Activated CD8-positive, alpha-beta T cell treated with anti-CD3 and anti-CD28 coated beads for 36 hours (primary cell): ENCODE measurements around the gene SPINDOC. TPM values are rescaled to one million over a fixed set of nuclear protein-coding genes. Genes with fewer than 3 reads are reported as not detected.

Experiments
- ATAC-seq: fragments of 200-7000 bp; cut with Tn5 transposase; one replicate; pipeline ENCODE4 v1.10.0; 2021; ENCODE audit warnings: mild to moderate bottlenecking, moderate library complexity
- CTCF ChIA-PET: fragments of 350-600 bp; sonication (Branson Sonifier 250); formaldehyde crosslinking; loops from one replicate; lab custom pipeline; 2021; ENCODE audit warnings: antibody characterized with exemption; lab: Charles Lee
- POLR2A ChIA-PET: fragments of 350-600 bp; sonication (Branson Sonifier 250); formaldehyde crosslinking; loops from one replicate; lab custom pipeline; 2021; ENCODE audit warnings: antibody characterized with exemption; lab: Charles Lee
- DNase-seq: peaks from one replicate; pipeline ENCODE4 v3.0.0-alpha.2; 2020
- H3K27ac Mint-ChIP-seq: one replicate; pipeline ENCODE4 v1.8.0; 2021; ENCODE audit warnings: mild to moderate bottlenecking, mixed read lengths
- H3K27me3 Mint-ChIP-seq: one replicate; pipeline ENCODE4 v1.8.0; 2021; ENCODE audit warnings: mixed read lengths
- H3K36me3 Mint-ChIP-seq: one replicate; pipeline ENCODE4 v1.8.0; 2021; ENCODE audit warnings: low read depth, mixed read lengths
- H3K4me1 Mint-ChIP-seq: one replicate; pipeline ENCODE4 v1.8.0; 2021; ENCODE audit warnings: low read depth, mixed read lengths
- H3K4me3 Mint-ChIP-seq: one replicate; pipeline ENCODE4 v1.8.0; 2021; ENCODE audit warnings: mild to moderate bottlenecking, moderate library complexity, mixed read lengths
- H3K9me3 Mint-ChIP-seq: one replicate; pipeline ENCODE4 v1.8.0; 2021; ENCODE audit warnings: mixed read lengths
- intact Hi-C: fragments of 100-400 bp; cut with micrococcal nuclease; formaldehyde crosslinking; loops from one replicate; pipeline ENCODE4 v1.10.0; 2022
- total RNA-seq, 2 experiments: library from RNA; stranded (reverse); gene quantifications; one replicate each; pipeline ENCODE4 v1.2.3, GENCODE V29; 2021
- TF ChIP-seq, protein P1 (sequence below): fragments of 200-600 bp; IDR thresholded peaks from one replicate; pipeline ENCODE4 v1.8.0; 2022; ENCODE audit warnings: antibody characterized with exemption, mild to moderate bottlenecking

Gene SPINDOC
- total RNA-seq, 2 experiments from 2014 or later, result 28.4 to 29.0 TPM

GRCh38 chr11:63775191-63775590 lies 38.1 kb upstream of the SPINDOC start:
- Mint-ChIP-seq H3K4me1 (no peaks in the 10 kb centered on the region), H3K27me3 (peaks cover 9% of the 10 kb centered on the region), H3K27ac (no peak overlapping the region), H3K36me3 (no peaks in the 10 kb centered on the region), H3K9me3 (no peaks in the 10 kb centered on the region), H3K4me3 (no peak overlapping the region)
- TF ChIP-seq, protein P1, sequence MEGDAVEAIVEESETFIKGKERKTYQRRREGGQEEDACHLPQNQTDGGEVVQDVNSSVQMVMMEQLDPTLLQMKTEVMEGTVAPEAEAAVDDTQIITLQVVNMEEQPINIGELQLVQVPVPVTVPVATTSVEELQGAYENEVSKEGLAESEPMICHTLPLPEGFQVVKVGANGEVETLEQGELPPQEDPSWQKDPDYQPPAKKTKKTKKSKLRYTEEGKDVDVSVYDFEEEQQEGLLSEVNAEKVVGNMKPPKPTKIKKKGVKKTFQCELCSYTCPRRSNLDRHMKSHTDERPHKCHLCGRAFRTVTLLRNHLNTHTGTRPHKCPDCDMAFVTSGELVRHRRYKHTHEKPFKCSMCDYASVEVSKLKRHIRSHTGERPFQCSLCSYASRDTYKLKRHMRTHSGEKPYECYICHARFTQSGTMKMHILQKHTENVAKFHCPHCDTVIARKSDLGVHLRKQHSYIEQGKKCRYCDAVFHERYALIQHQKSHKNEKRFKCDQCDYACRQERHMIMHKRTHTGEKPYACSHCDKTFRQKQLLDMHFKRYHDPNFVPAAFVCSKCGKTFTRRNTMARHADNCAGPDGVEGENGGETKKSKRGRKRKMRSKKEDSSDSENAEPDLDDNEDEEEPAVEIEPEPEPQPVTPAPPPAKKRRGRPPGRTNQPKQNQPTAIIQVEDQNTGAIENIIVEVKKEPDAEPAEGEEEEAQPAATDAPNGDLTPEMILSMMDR, result no peak
- ATAC-seq, result no peak
- no peak for DNase-seq
- ChIA-PET POLR2A (no interaction called here), CTCF (no interaction called here)
- intact Hi-C loops, result no loop called here

DNA sequence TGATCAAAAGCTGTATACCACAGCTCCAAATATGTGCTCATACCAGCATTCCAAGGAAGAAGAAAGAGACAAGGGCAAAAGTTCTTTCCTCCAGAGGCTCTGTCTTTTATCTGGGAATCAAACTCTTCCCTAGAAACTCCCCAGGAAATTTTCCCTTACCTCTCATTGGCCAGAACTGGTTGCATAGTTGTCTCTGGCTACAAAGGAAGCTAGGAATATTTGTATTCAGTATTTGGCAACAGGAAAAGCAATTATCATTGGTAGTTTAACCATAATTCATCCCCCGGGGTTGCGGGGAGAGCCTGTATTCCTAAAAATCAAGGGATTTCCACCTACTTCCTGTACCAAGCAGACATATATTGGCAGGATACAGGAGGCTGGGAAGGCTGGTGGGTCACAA lies 34.2 kb upstream of the SPINDOC start:
- POLR2A ChIA-PET, result interaction anchor here (0.6 kb wide), 2 partner anchors 32 to 200 kb away, joined by 3 read pairs; no protein-coding TSS in a partner anchor
- no peak overlapping the region for H3K27ac Mint-ChIP-seq
- TF ChIP-seq, protein P1, result no peak
- intact Hi-C loops, result no loop called here
- peaks cover 2% of the 10 kb centered on the region for H3K27me3 Mint-ChIP-seq
- H3K36me3 Mint-ChIP-seq, result no peaks in the 10 kb centered on the region
- H3K9me3 Mint-ChIP-seq, result no peaks in the 10 kb centered on the region
- no peaks in the 10 kb centered on the region for H3K4me1 Mint-ChIP-seq
- ATAC-seq, result no peak
- no peak overlapping the region for H3K4me3 Mint-ChIP-seq
- CTCF ChIA-PET, result interaction anchor here (0.9 to 1.6 kb wide), 2 partner anchors 11 to 58 kb away, joined by 4 to 10 read pairs; partner anchors contain the start of gene ZFTA
- no peak for DNase-seq

DNA sequence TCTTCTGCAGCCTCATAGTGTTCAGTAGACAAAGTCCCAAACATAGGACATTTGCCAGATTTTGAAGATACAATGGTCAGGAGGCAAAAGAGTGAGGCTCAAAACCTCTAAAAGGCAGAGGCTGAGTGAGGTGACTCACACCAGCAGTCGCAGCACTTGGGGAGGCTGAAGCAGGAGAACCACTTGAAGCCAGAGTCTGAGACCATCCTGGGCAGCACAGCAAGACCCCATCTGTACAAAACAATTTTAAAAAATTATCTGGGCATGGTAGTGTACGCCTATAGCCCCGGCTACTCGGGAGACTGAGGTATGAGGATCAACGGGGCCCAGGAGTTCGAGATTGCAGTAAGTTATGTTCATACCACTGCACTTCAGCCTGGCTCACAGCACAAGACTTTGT lies 30.5 kb upstream of the SPINDOC start:
- no peak overlapping the region for H3K27ac Mint-ChIP-seq
- POLR2A ChIA-PET, result no interaction called here

GRCh38 chr11:63783925-63784592 lies 29.2 kb upstream of the SPINDOC start:
- TF ChIP-seq, protein P1, result no peak
- ChIA-PET POLR2A (no interaction called here), CTCF (interaction anchor here (0.9 kb wide), 1 partner anchor 27 kb away, joined by 3 read pairs; no protein-coding TSS in a partner anchor)
- no peaks in the 10 kb centered on the region for H3K9me3 Mint-ChIP-seq
- peaks cover 2% of the 10 kb centered on the region for H3K27me3 Mint-ChIP-seq
- H3K4me3 Mint-ChIP-seq, result no peak overlapping the region
- intact Hi-C loops, result no loop called here
- no peak overlapping the region for H3K27ac Mint-ChIP-seq
- H3K36me3 Mint-ChIP-seq, result no peaks in the 10 kb centered on the region
- DNase-seq, result no peak
- no peak for ATAC-seq
- peaks cover 7% of the 10 kb centered on the region for H3K4me1 Mint-ChIP-seq

More for the DNA sequence above, 30.5 kb upstream of the SPINDOC start:
- Mint-ChIP-seq H3K27me3 (peaks cover 2% of the 10 kb centered on the region), H3K4me1 (peaks cover 7% of the 10 kb centered on the region), H3K36me3 (no peaks in the 10 kb centered on the region), H3K9me3 (no peaks in the 10 kb centered on the region), H3K4me3 (no peak overlapping the region)
- TF ChIP-seq, protein P1, result no peak
- CTCF ChIA-PET, result interaction anchor here (1.1 kb wide), 1 partner anchor 15 kb away, joined by 3 read pairs; no protein-coding TSS in a partner anchor
- intact Hi-C loops, result no loop called here
- ATAC-seq, result no peak
- no peak for DNase-seq

DNA sequence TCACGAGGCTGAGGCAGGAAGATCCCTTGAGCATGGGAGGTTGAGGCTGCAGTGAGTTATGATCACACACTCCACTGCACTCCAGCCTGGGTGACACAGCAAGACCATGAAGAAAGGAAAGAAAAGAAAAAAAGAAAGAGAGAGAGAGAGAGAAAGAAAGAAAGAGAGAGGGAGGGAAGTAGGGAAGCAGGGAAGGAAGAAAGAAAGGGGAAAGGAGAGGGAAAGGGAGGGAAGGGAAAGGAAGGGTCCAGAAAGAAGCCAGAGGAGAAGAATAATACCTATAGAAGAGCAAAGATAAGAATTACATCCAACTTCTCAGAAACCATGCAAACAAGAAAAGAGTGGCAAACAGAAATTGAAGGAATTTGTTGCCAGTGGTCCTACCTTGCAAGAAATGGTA lies 27.4 kb upstream of the SPINDOC start:
- ChIA-PET CTCF (no interaction called here), POLR2A (interaction anchor here (0.7 kb wide), 1 partner anchor 9 kb away, joined by 3 read pairs; no protein-coding TSS in a partner anchor)
- no peak for DNase-seq
- peaks cover 2% of the 10 kb centered on the region for H3K27me3 Mint-ChIP-seq
- H3K36me3 Mint-ChIP-seq, result no peaks in the 10 kb centered on the region
- no peaks in the 10 kb centered on the region for H3K9me3 Mint-ChIP-seq
- peaks cover 7% of the 10 kb centered on the region for H3K4me1 Mint-ChIP-seq
- no peak for ATAC-seq
- intact Hi-C loops, result no loop called here
- H3K27ac Mint-ChIP-seq, result no peak overlapping the region
- TF ChIP-seq, protein P1, result no peak
- no peak overlapping the region for H3K4me3 Mint-ChIP-seq
